UCSD-AML1 (cell line): ENCODE measurements around the gene PTPRQ.

ENCODE experiments used
- DNase-seq: peaks from one replicate; lab custom pipeline; 2025; ENCODE audit not compliant: unreplicated experiment; lab: John Stamatoyannopoulos, UW

The PTPRQ gene

DNA sequence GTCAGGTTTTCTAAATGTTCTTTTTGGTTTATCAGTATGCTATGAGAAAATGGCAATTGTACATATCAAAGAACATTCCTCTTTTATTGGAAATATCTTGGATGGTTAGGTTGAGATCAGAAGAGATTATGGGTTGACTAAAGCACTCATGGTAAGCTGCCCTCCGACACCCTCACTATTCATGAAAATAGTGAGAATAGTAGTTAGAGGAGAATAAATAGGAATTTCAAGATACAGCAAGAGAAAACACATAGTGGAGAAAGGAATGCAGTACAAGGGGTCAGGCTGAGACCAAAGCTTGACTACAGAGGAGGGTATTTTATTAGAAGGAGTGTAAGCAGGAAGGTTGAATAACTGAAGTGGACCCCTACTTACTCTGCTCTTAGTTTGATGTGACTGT lies 112.5 kb downstream of the PTPRQ start:
- DNase-seq: no peak

DNA sequence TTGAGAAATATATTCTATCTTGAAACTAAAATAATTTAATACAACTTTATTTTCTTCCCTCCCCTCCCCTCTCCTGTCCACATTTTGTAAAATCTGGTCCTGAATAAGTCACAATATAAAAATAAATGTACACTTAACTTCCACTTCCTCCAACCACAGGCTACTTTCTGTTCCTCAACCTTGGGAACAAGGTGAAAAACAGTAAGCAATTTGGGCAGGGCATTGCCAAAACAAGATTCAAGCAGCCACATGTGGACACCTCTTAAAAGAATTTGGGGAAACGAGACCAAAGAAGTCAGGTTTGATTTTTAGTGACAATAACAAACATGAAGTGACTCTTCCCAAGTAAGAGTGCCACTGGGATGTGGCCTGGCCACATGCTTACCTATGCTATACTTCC lies 115.7 kb downstream of the PTPRQ start:
- no peak for DNase-seq

- no peak for DNase-seq
Measured at GRCh38 chr12:80565271-80565670, 121.2 kb downstream of the PTPRQ start.

DNA sequence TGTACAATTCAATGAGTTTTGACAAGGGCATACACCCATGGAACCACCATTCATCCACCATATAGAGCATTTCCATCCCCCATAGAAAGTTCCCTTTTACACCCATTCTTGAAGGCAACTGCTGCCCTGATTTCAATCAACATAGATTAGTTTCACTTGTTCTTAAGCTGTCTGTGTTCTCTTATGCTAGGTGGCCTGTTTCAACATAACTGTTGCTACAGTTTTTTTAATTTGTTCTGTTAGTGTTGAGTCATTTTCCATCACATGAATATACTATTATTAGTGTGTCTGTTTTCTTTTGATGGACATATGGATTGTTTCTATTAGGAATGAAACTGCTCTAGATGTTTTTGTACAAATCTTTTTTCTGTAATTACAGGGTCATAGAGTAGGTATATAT lies 123.4 kb downstream of the PTPRQ start:
- DNase-seq: no peak

DNA sequence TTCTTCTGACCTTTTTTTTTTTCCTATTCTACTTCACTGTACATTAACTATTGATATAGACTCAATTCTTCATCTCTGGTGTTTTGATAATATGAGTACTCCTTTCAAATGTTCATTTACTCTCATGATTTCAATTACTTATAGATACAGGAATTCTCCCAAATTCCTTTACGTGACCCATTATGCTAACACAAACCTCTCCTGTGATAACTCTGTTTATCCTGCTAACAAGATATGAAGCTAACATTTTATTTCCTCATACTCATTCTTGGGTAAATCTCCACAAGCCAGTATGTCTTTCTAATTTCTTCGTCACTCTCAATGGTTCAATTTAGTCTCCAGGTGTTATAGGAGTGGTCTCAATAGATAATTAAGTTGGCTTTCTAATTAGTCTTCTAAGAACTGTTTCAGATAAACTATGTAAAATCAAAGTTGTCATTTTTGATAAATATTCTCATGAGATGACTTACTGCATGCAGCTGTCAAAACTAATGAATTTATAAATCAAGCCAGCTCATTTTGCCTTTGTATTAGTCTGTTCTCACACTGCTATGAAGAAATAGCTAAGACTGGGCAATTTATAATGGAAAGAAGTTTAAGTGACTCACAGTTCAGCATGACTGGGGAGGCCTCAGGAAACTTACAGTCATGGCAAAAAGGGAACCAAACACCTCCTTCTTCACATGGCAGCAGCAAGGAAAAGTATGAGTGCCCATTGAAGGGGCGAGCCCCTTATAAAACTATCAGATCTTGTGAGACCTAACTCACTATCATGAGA lies 132.8 kb downstream of the PTPRQ start:
- no peak for DNase-seq

DNA sequence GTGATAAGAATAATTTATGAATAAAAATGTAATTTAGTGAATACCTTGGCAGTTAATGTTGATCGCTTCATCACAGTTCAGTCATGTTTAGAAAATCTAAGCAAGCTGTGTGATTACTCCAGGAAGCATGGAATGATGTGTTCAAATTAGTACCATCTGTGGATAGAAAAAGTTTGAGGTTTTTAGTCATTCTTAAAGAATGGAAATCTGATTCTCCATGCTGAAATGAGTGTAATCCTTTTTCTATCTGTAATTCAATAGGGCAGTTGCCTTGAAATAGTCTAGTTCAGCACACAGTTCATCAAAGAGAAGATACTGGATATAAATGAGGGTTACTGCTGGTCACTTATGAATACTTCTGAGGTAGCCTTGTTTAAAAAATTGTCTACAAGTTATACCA lies 136.2 kb downstream of the PTPRQ start:
- no peak for DNase-seq

GRCh38 chr12:80581783-80582182 lies 137.7 kb downstream of the PTPRQ start:
- DNase-seq: no peak

- DNase-seq: no peak
Measured at GRCh38 chr12:80582431-80582830, 138.4 kb downstream of the PTPRQ start.

DNA sequence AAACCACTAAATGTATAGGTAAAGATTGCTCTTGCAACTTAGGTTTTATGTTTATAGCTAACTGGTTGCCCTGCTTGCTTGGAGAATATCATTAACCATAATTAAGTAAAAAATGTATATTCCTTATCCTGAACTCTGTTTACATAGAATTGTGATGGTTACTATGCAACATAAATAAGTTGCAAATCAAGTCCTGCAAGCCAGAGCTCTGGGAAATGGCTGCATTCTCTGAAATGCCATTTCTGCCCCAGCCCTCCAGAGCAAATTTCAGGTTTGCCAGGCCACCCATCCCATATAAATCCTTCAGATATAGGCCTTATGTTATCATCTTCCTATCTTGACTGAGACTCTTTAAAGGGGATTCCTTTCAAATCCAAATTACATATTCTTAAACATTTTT lies 145.0 kb downstream of the PTPRQ start:
- DNase-seq: no peak

DNA sequence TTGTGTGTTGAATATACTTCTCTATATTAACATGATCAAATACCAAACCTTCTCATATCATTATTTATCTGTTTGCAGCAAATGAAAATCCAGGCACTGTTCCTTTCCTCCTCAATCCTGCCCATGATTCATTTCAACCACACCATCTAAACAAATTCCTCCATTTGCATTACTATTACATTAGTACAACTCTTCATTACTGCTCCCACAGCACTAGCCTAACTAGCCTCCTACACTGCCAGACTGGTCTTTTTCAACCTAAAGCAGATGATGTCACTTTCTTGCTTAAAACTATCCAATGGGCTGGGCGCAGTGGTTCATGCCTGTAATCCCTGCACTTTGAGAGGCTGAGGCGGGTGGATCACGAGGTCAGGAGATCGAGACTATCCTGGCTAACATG lies 146.1 kb downstream of the PTPRQ start:
- no peak for DNase-seq

- no peak for DNase-seq
Measured at GRCh38 chr12:80593766-80594165, 149.7 kb downstream of the PTPRQ start.

DNA sequence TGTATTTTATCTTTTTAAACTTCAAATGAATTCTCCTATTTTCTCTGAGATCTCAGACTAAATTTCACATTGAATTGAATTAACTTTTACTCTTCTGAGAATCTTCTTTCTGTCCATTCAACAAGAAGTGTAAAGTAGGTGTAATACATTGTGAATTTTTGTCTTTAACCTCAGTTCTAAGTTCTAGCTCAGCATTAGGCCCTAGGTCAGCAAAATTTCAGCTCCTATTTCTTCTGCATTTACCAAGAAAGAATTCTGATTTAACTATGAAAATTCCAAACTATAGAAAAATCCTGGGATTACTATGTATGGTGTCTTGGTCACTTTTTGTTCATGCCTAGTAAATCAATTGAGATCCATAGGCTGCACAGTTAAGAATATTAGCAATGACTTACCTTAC lies 152.5 kb downstream of the PTPRQ start:
- DNase-seq: no peak

GRCh38 chr12:80598004-80598606 lies 154.1 kb downstream of the PTPRQ start:
- DNase-seq: peak; percentile 1

- no peak for DNase-seq
Measured at GRCh38 chr12:80602455-80602854, 158.4 kb downstream of the PTPRQ start.

DNA sequence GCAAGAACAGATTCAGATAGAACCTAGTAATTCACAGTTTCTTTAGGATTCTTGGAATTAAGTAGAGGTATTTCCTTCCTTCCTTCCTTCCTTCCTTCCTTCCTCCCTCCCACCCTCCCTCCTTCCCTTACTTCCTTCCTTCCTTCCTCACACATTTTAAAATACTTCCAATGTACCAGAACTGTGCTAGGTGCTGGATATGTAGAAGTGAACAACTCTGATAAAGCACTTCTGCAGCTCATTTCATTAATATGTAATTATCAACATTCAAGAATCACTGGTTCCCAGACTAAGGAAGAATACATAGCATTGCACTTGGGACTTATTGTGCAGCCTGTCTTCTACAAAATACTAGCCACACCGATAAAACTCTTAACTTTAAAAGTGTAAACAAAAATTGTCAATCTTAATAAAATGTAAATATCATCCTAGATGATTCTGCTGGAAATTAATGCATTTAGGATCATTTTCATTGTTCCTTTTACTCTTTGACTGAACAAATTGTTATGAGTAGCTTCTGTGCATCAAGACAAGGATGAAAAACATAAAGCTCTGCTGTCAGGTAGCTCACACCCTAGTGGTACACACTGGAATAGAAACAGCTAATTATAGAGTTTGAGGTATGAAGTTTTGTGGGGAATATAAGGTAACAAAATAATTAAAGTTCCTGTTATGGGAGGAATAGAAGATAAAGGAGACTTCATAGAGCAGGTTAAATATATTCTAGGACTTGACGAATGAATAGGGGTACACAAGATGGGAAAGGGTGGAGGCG lies 163.5 kb downstream of the PTPRQ start:
- DNase-seq: no peak

DNA sequence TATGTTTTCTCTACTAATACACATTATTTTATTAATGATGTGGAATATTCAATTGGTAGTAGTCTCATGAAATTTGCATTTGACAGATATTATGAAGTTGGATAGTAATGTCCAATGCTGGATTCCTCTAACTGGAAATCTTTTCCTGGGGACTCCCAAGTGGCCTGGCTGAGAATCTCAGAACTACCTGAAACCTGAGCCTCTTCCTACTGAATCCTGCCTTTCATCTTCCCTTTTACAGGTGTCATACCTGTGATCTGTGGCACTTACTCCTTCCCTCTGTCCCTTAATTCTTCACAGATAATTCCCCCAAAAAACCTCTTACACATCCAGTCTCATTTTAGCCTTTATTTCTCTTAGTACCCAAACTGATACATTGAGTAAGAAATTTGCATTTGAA lies 173.7 kb downstream of the PTPRQ start:
- no peak for DNase-seq

DNA sequence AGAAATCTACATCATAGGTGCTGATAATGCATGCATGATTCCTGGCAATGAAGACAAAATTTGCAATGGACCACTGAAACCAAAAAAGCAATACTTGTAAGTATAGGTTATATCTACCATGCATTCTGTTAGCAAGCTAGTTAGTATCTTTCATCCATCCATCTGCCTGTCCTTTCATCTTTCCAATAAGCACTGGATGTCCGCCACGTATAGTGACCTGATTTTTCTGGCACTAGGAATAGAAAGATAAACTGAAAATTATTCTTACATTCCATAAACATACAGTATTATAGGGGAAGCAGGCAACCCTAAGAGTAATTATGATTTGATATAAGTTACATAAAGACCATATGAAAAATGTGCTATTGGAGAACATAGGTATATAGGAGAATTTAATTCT lies 176.2 kb downstream of the PTPRQ start:
- no peak for DNase-seq

DNA sequence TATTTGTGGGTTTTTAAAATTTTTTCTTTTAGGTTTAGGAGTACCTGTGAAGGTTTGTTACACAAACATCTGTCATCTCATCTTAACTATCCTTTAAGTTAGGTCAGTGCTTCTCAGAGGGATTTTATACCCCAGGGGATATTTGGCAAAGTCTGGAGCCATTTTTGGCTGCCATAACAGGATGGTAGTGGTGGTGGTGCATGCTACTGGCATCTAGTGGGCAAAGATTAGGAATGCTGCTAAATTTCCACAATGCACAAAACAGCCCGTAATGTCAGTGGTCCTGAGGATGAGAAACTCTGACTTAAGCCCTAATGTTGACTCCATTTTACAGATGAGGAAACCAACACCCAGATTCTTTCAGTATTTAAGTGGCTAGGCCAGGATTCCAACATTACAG lies 178.2 kb downstream of the PTPRQ start:
- peak; percentile 0 for DNase-seq

- no peak for DNase-seq
Measured at GRCh38 chr12:80625051-80625450, 181.0 kb downstream of the PTPRQ start.

DNA sequence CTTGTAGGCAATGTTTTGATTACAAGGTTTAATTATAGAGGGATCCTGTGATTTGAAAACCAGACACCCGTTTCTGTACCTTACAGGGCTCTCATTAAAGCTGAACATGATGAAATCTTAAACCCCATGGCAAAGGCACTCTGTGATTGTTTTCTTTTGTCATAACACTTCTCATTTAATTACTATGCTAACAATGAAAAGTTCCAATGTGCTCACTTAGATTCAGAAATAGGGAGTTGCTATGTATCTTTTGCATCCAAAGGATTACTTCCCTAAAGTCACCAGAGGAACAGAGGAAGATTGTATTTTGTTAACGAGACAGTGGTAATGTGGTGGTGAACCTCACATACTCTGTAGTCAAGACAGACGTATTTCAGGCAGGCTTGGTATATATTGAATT lies 181.9 kb downstream of the PTPRQ start:
- no peak for DNase-seq

DNA sequence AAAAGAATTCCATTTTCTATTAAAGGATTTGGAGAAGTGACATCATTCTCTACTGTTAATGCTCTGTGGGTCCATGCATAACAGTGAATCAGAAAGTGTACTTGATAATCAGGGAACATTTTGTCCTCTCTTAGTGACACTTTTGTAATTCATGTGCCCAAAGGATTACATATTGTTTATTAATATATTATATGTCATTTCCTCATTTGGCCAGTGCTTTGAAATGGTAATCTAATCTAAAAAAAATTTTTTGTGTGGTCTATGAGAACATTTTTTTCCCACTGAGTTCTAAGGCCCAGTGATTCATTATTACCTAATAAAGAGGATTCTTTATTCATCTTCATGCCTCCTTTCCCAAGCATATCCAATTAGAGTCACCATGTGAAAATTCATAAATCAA lies 183.7 kb downstream of the PTPRQ start:
- no peak for DNase-seq

GRCh38 chr12:80632835-80633234 lies 188.8 kb downstream of the PTPRQ start:
- peak; percentile 9 for DNase-seq
